CD14-positive monocyte (primary cell): ENCODE results near the gene ABTB2. TPM values are rescaled to one million over a fixed set of nuclear protein-coding genes. Genes with fewer than 3 reads are reported as not detected.

Experiments used
- DNase-seq, 3 donors: peaks; one replicate each; pipeline ENCODE4 v3.0.0-alpha.2; 2011 to 2022
- H2AFZ ChIP-seq: 2 replicates; pipeline ENCODE4 v1.6.0; 2012; ENCODE audit warnings: mild to moderate bottlenecking, low read depth, low read length, inconsistent platforms; ENCODE audit not compliant: insufficient read depth, poor library complexity, severe bottlenecking
- H3K27ac ChIP-seq, 2 donors: 1 replicate in 1 of 2; 2 replicates in 1 of 2; pipeline ENCODE4 v1.5.1; 2012 to 2013; ENCODE audit warnings: low read length in 2 of 2, control low read depth in 1 of 2, inconsistent platforms in 1 of 2, low read depth in 1 of 2, mild to moderate bottlenecking in 1 of 2
- H3K27me3 ChIP-seq, 2 donors: one replicate each; pipeline versions ENCODE4 v1.6.0 to v1.6.1; 2011 to 2013; ENCODE audit warnings: low read length in 2 of 2; ENCODE audit not compliant: control insufficient read depth in 2 of 2, insufficient read depth in 2 of 2
- H3K36me3 ChIP-seq, 2 donors: replicated peaks in 1 of 2; 1 replicate in 1 of 2; 2 replicates in 1 of 2; pipeline versions ENCODE4 v1.5.1 to v1.6.1; 2012 to 2013; ENCODE audit warnings: low read length in 2 of 2, control low read depth in 1 of 2, inconsistent platforms in 1 of 2, mild to moderate bottlenecking in 1 of 2; ENCODE audit not compliant: insufficient read depth in 2 of 2, control insufficient read depth in 1 of 2
- H3K4me1 ChIP-seq, 2 donors: 1 replicate in 1 of 2; 2 replicates in 1 of 2; pipeline versions ENCODE4 v1.5.1 to v1.6.1; 2012 to 2013; ENCODE audit warnings: low read length in 2 of 2, control low read depth in 1 of 2, inconsistent platforms in 1 of 2, mild to moderate bottlenecking in 1 of 2, moderate library complexity in 1 of 2; ENCODE audit not compliant: insufficient read depth in 2 of 2, control insufficient read depth in 1 of 2
- H3K4me2 ChIP-seq: replicated peaks from 2 replicates; pipeline ENCODE3; 2012; ENCODE audit warnings: low read length, moderate library complexity, mild to moderate bottlenecking; ENCODE audit not compliant: poor library complexity, severe bottlenecking; ENCODE audit errors: extremely low read depth
- H3K4me3 ChIP-seq, 3 experiments: fragments of 200-600 bp in 1 of 3; sonication (generic) in 1 of 3; replicated peaks in 1 of 3; 1 replicate in 2 of 3; 2 replicates in 1 of 3; pipeline ENCODE4 v1.5.1; 2011 to 2013; ENCODE audit warnings: low read length in 3 of 3, mild to moderate bottlenecking in 3 of 3, control low read depth in 2 of 3, low read depth in 2 of 3, inconsistent platforms in 1 of 3, moderate library complexity in 1 of 3
- H3K79me2 ChIP-seq: 2 replicates; pipeline ENCODE4 v1.6.0; 2012; ENCODE audit warnings: mild to moderate bottlenecking, control low read depth, inconsistent platforms, low read length, moderate library complexity; ENCODE audit not compliant: insufficient read depth
- H3K9ac ChIP-seq: 2 replicates; pipeline ENCODE4 v1.6.0; 2017; ENCODE audit warnings: low read length, mild to moderate bottlenecking; ENCODE audit not compliant: insufficient read depth, poor library complexity, severe bottlenecking
- H3K9me3 ChIP-seq, 2 donors: replicated peaks in 1 of 2; 1 replicate in 1 of 2; 2 replicates in 1 of 2; pipeline versions ENCODE4 v1.5.1 to v1.6.1; 2012 to 2013; ENCODE audit warnings: low read length in 2 of 2, control low read depth in 1 of 2; ENCODE audit not compliant: control insufficient read depth in 1 of 2, insufficient read depth in 1 of 2
- H4K20me1 ChIP-seq: 2 replicates; pipeline ENCODE4 v1.6.0; 2012; ENCODE audit warnings: mild to moderate bottlenecking, low read length, control low read depth, moderate library complexity; ENCODE audit not compliant: insufficient read depth
- H3K27ac Mint-ChIP-seq, 7 donors: one replicate each; pipeline ENCODE4 v1.8.0; 2020; ENCODE audit warnings: mild to moderate bottlenecking in 7 of 7, mixed read lengths in 7 of 7, moderate library complexity in 6 of 7, inconsistent platforms in 2 of 7
- H3K27me3 Mint-ChIP-seq, 3 donors: one replicate each; pipeline ENCODE4 v1.8.0; 2021 to 2022; ENCODE audit warnings: low read depth in 3 of 3, mild to moderate bottlenecking in 3 of 3, mixed read lengths in 3 of 3, moderate library complexity in 3 of 3, inconsistent platforms in 1 of 3
- H3K36me3 Mint-ChIP-seq, 2 donors: one replicate each; pipeline ENCODE4 v1.8.0; 2020; ENCODE audit warnings: mixed read lengths in 2 of 2, inconsistent platforms in 1 of 2, mild to moderate bottlenecking in 1 of 2
- H3K4me1 Mint-ChIP-seq: one replicate; pipeline ENCODE4 v1.8.0; 2020; ENCODE audit warnings: mild to moderate bottlenecking, mixed read lengths
- H3K4me3 Mint-ChIP-seq, 2 donors: one replicate each; pipeline ENCODE4 v1.8.0; 2020; ENCODE audit warnings: mild to moderate bottlenecking in 2 of 2, mixed read lengths in 2 of 2, moderate library complexity in 1 of 2
- H3K9me3 Mint-ChIP-seq, 7 donors: one replicate each; pipeline ENCODE4 v1.8.0; 2020 to 2022; ENCODE audit warnings: mixed read lengths in 7 of 7, mild to moderate bottlenecking in 6 of 7, moderate library complexity in 6 of 7, inconsistent platforms in 2 of 7
- WGBS: methylation state at CpG from one replicate; pipeline ENCODE4 v1.1.5; 2013; ENCODE audit warnings: missing lambda C conversion rate; ENCODE audit not compliant: insufficient coverage; 5-methylcytosine and 5-hydroxymethylcytosine counted together
- intact Hi-C, 2 donors: fragments of 100-400 bp; cut with micrococcal nuclease; formaldehyde crosslinking; loops; one replicate each; pipeline versions ENCODE4 v1.15.0 to v1.15.1; 2023
- polyA plus RNA-seq, 3 donors: library from polyadenylated mRNA; depleted of rRNA in 1 of 3; unstranded in 2 of 3; stranded (reverse) in 1 of 3; fragments of 300-500 nt in 2 of 3; fragments of >200 nt in 1 of 3; fragmentation: Illumina TruSeq in 2 of 3; gene quantifications; 1 replicate in 2 of 3; 2 replicates in 1 of 3; pipeline ENCODE4 v1.2.3, GENCODE V29; 2012 to 2021
- TF ChIP-seq, protein P1 (sequence below): fragments of 200-600 bp; IDR thresholded peaks from one replicate; pipeline ENCODE4 v1.8.0; 2022; ENCODE audit warnings: antibody characterized with exemption, mild to moderate bottlenecking

ABTB2 gene
- polyA plus RNA-seq, 3 donors, result 0.25 to 1.7 (median 0.26) TPM

DNA sequence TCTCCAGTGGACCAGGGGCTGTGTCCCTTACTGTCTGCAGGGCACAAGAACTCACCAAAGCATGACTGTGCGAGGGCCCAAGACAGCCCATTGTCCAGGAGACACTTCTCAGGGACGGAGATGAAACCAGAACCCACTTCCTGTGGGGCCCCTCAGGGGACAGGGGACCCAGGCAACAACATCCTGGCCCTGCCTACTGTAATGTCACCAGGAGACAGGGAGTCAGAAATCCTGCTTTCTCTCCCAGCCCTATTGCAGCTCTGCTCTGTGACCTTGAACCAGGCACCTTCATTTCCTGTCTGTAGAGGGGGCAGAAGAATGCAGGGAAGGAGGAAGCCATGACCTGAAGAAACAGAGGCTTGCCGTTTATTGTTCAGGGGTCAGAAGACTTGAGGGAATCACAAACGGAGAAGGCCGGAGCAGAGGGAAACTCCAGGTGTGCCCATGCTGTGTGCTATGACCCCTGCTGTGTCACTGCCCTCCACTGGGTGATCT is 154.4 kb downstream of the ABTB2 start:
- Histone ChIP-seq H3K4me3 (no peak overlapping the region), H3K36me3 (no peaks in the 10 kb centered on the region), H3K9me3 (no peaks in the 10 kb centered on the region), H3K4me1 (peaks cover 31 to 38% of the 10 kb centered on the region in 2 donors), H4K20me1 (no peaks in the 10 kb centered on the region), H3K9ac (no peak overlapping the region), H3K4me2 (no peak overlapping the region), H2AFZ (peak overlapping the region; percentile 33), H3K27ac (no peak overlapping the region), H3K79me2 (no peaks in the 10 kb centered on the region), H3K27me3 (no peaks in the 10 kb centered on the region)
- intact Hi-C loops, result no loop called here
- Mint-ChIP-seq H3K27me3 (peaks cover 0 to 2% (median 2%) of the 10 kb centered on the region in 3 donors), H3K9me3 (no peaks in the 10 kb centered on the region), H3K27ac (peak overlapping the region in 2 of 7 donors; percentile 50 to 81), H3K36me3 (peaks cover 3 to 4% of the 10 kb centered on the region in 2 donors), H3K4me1 (peaks cover 40% of the 10 kb centered on the region), H3K4me3 (peak overlapping the region in 1 of 2 donors; percentile 11)
- TF ChIP-seq, protein P1, sequence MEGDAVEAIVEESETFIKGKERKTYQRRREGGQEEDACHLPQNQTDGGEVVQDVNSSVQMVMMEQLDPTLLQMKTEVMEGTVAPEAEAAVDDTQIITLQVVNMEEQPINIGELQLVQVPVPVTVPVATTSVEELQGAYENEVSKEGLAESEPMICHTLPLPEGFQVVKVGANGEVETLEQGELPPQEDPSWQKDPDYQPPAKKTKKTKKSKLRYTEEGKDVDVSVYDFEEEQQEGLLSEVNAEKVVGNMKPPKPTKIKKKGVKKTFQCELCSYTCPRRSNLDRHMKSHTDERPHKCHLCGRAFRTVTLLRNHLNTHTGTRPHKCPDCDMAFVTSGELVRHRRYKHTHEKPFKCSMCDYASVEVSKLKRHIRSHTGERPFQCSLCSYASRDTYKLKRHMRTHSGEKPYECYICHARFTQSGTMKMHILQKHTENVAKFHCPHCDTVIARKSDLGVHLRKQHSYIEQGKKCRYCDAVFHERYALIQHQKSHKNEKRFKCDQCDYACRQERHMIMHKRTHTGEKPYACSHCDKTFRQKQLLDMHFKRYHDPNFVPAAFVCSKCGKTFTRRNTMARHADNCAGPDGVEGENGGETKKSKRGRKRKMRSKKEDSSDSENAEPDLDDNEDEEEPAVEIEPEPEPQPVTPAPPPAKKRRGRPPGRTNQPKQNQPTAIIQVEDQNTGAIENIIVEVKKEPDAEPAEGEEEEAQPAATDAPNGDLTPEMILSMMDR, result no peak
- 33% methylated on average over 5 of the region's 5 CpGs for WGBS
- no peak for DNase-seq

GRCh38 chr11:34201129-34201528 is 156.7 kb downstream of the ABTB2 start:
- TF ChIP-seq, protein P1, result no peak
- H3K27me3 ChIP-seq, result no peaks in the 10 kb centered on the region
- H3K27ac ChIP-seq, result no peak overlapping the region
- no peak for DNase-seq
- Mint-ChIP-seq H3K4me3 (no peak overlapping the region), H3K36me3 (peaks cover 8% of the 10 kb centered on the region in 2 donors), H3K27ac (no peak overlapping the region), H3K27me3 (peaks cover 0 to 2% (median 2%) of the 10 kb centered on the region in 3 donors), H3K4me1 (peaks cover 17% of the 10 kb centered on the region), H3K9me3 (no peaks in the 10 kb centered on the region)
- no peak overlapping the region for H3K4me3 ChIP-seq
- no CpG with 5 or more reads among the region's 3 CpGs for WGBS
- H4K20me1 ChIP-seq, result no peaks in the 10 kb centered on the region
- H3K9ac ChIP-seq, result no peak overlapping the region
- no peaks in the 10 kb centered on the region for H3K36me3 ChIP-seq
- H3K4me1 ChIP-seq, result peaks cover 8 to 15% of the 10 kb centered on the region in 2 donors
- H3K79me2 ChIP-seq, result no peaks in the 10 kb centered on the region
- no peaks in the 10 kb centered on the region for H3K9me3 ChIP-seq
- no peak overlapping the region for H2AFZ ChIP-seq
- intact Hi-C loops, result no loop called here
- no peak overlapping the region for H3K4me2 ChIP-seq
